ENCODE data around the gene SYNJ2.

DNA sequence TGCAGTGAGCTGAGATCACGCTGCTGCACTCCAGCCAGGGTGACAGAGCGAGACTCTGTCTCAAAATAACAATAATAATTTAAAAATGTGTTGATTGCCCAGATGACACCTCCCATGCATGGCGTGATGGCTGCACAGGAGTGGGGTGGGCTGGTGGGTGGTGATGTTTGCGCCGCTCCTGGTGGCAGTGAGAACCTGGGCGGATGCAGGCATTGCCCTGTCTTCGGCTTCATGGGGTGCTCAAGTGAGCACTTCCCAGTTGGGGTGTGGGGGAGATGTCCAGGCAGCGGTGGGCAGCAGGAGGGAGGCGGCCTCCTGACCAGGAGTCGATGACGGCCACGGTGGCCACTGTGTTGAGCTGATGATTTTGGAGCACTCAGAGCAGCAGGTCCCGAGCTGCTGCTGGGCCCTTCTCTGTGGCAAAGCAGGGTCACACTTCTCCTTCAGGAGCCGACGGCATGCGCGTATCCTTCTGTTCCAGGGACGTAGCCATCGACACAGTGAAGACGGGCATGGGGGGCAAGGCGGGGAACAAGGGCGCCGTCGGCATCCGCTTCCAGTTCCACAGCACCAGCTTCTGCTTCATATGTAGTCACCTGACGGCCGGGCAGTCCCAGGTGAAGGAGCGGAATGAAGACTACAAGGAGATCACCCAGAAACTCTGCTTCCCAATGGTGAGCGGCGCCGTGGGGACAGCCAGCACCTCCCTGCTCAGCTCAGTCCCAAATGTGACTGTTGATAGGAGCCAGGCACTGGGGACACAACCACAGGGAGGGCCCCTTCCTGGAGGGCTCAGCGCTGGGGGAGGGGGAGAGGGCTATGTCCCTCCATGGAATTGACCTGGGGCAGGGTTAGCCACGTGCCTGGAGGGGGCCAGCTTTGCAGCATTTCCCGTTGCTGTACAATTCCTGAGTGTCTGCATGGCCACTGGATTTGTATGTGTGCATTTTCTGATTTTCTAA is 89.7 kb downstream of the SYNJ2 start:
- TF ChIP-seq, protein P1, sequence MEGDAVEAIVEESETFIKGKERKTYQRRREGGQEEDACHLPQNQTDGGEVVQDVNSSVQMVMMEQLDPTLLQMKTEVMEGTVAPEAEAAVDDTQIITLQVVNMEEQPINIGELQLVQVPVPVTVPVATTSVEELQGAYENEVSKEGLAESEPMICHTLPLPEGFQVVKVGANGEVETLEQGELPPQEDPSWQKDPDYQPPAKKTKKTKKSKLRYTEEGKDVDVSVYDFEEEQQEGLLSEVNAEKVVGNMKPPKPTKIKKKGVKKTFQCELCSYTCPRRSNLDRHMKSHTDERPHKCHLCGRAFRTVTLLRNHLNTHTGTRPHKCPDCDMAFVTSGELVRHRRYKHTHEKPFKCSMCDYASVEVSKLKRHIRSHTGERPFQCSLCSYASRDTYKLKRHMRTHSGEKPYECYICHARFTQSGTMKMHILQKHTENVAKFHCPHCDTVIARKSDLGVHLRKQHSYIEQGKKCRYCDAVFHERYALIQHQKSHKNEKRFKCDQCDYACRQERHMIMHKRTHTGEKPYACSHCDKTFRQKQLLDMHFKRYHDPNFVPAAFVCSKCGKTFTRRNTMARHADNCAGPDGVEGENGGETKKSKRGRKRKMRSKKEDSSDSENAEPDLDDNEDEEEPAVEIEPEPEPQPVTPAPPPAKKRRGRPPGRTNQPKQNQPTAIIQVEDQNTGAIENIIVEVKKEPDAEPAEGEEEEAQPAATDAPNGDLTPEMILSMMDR (IDR thresholded peaks at IDR 0.05; ENCODE audit: insufficient read depth, low read depth, low read length): no peak
- no peak for TF ChIP-seq EZH2 (IDR thresholded peaks at IDR 0.05; ENCODE audit: insufficient read depth, low read length)

Measured in astrocyte (in vitro differentiated cells and primary cell).